Measurements from ENCODE around the gene RIT2. TPM values are rescaled to one million over a fixed set of nuclear protein-coding genes. Genes with fewer than 3 reads are reported as not detected.

RIT2 gene
- total RNA-seq, 4 donors from 2014 or later = not detected

GRCh38 chr18:42950732-42951131, 164.8 kb downstream of the RIT2 start:
- Histone ChIP-seq H3K27ac (replicated peaks in 1 of 4) (no peak overlapping the region), H3K4me1 (no peaks in the 10 kb centered on the region), H3K36me3 (no peaks in the 10 kb centered on the region), H3K9me3 (no peaks in the 10 kb centered on the region), H3K27me3 (no peaks in the 10 kb centered on the region), H3K4me3 (no peak overlapping the region)
- intact Hi-C loops (cut with DNase I) = no loop called here
- TF ChIP-seq POLR2AphosphoS5 (IDR thresholded peaks at IDR 0.05) (no peak), POLR2A (IDR thresholded peaks at IDR 0.05; ENCODE audit: low read depth) (no peak)
- no peak for DNase-seq (ENCODE audit: extremely low spot score)

DNA sequence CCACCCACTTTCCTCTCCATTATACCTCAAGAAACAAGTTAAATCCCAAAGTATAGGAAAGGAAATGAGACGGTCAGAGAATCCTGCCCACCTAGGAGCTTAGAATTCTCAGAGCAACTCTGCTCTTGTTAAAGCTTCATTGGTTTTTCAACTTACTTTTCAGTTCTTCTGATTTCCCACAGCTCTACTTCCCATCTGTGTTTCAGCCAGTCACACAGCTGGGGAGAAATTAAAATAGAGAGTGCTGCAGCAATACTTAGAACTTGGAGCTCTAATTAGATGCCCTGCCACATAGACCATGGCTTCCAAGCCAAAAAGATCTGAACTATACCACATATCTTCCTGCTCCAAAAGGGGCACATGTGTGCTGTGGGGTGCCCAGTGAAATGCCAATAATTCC, 166.7 kb downstream of the RIT2 start:
- DNase-seq (ENCODE audit: extremely low spot score) = no peak
- WGBS = 74% methylated on average over 1 of the region's 1 CpG
- Histone ChIP-seq H3K27ac (replicated peaks in 1 of 4) (no peak overlapping the region), H3K36me3 (no peaks in the 10 kb centered on the region), H3K27me3 (no peaks in the 10 kb centered on the region), H3K9me3 (no peaks in the 10 kb centered on the region), H3K4me3 (no peak overlapping the region), H3K4me1 (no peaks in the 10 kb centered on the region)
- TF ChIP-seq EP300 (IDR thresholded peaks at IDR 0.05) (no peak), POLR2AphosphoS5 (IDR thresholded peaks at IDR 0.05) (no peak), CTCF (IDR thresholded peaks at IDR 0.05) (no peak), POLR2A (IDR thresholded peaks at IDR 0.05; ENCODE audit: low read depth) (no peak)
- intact Hi-C loops (cut with DNase I) = no loop called here

DNA sequence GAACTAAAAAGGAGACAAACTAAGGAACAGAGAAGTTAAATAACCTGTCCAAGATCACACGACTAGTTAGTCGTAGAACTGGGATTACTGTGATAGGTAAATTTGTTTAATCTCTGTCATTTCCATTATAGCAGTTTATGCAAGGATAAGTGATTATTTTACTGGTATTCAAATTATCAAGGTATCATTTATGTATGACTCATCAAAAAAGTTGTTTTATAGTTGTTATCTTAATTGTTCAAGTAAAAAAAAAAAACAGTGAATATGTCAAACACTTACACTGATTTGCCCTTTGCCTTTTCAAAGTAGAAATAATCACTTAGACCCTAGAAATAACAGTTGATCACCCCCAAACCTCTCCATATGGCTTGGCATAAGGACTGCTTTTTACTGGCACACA, 173.6 kb downstream of the RIT2 start:
- TF ChIP-seq POLR2A (IDR thresholded peaks at IDR 0.05; ENCODE audit: low read depth) = no peak
- no peak for TF ChIP-seq CTCF (IDR thresholded peaks at IDR 0.05)
- no peak for TF ChIP-seq EP300 (IDR thresholded peaks at IDR 0.05)
- no peak for TF ChIP-seq POLR2AphosphoS5 (IDR thresholded peaks at IDR 0.05)
- Histone ChIP-seq H3K27me3 (no peaks in the 10 kb centered on the region), H3K4me3 (no peak overlapping the region), H3K27ac (replicated peaks in 1 of 4) (no peak overlapping the region), H3K9me3 (no peaks in the 10 kb centered on the region), H3K36me3 (no peaks in the 10 kb centered on the region), H3K4me1 (no peaks in the 10 kb centered on the region)
- no peak for DNase-seq (ENCODE audit: extremely low spot score)
- intact Hi-C loops (cut with DNase I) = no loop called here
- WGBS = 73% methylated on average over 2 of the region's 2 CpGs

DNA sequence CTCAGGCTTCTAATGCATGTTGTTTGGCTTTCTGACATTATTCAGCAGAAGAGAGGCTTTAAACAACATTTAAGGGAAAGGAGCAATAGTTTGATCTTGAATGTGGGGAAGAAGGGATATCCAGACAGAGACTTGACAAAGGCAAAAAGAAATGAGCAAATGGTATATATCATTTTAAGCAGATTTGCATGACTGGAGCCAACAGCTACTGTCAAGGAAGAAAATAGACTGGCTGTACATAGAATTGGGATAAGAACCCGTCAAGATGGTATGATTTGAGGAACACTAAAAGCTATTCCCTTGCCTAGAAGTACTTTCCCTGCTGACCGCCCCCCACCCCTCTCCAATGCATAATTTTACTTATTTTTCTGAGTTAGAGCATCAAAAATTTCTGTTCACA, 174.5 kb downstream of the RIT2 start:
- no peak for DNase-seq (ENCODE audit: extremely low spot score)
- TF ChIP-seq EP300 (IDR thresholded peaks at IDR 0.05) (no peak), CTCF (IDR thresholded peaks at IDR 0.05) (no peak), POLR2AphosphoS5 (IDR thresholded peaks at IDR 0.05) (no peak), POLR2A (IDR thresholded peaks at IDR 0.05; ENCODE audit: low read depth) (no peak)
- H3K9me3 ChIP-seq = no peaks in the 10 kb centered on the region
- H3K4me1 ChIP-seq = no peaks in the 10 kb centered on the region
- 68% methylated on average over 2 of the region's 2 CpGs for WGBS
- H3K27ac ChIP-seq (replicated peaks in 1 of 4) = no peak overlapping the region
- intact Hi-C loops (cut with DNase I) = no loop called here
- H3K4me3 ChIP-seq = no peak overlapping the region
- no peaks in the 10 kb centered on the region for H3K36me3 ChIP-seq
- no peaks in the 10 kb centered on the region for H3K27me3 ChIP-seq

DNA sequence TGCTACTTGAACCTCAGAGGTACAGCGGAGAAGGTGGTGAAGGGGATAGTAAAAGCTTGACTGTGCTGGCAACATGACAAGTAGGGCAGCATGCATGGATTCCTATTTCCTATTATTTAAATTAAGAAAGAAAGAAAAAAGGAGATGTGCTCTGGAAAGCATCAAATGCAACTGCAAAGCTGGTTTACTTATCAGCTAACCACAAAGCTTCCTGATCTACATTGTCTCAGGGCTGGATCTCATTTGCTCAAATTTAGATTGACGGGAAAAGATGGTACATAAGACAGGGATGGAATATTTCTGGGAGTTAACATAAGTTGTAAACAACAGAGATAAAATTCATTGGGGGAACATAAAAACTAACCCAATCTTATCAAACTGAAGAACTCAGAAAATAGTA, 178.0 kb downstream of the RIT2 start:
- WGBS = 90% methylated on average over 2 of the region's 2 CpGs
- Histone ChIP-seq H3K4me3 (no peak overlapping the region), H3K9me3 (no peaks in the 10 kb centered on the region), H3K27ac (replicated peaks in 1 of 4) (no peak overlapping the region), H3K4me1 (no peaks in the 10 kb centered on the region), H3K36me3 (no peaks in the 10 kb centered on the region), H3K27me3 (no peaks in the 10 kb centered on the region)
- TF ChIP-seq POLR2A (IDR thresholded peaks at IDR 0.05; ENCODE audit: low read depth) (no peak), CTCF (IDR thresholded peaks at IDR 0.05) (no peak), POLR2AphosphoS5 (IDR thresholded peaks at IDR 0.05) (no peak), EP300 (IDR thresholded peaks at IDR 0.05) (no peak)
- intact Hi-C loops (cut with DNase I) = no loop called here
- no peak for DNase-seq (ENCODE audit: extremely low spot score)

Data from esophagus muscularis mucosa (tissue), 4 donors.